ENCODE measurements around the gene C1QTNF2.

The C1QTNF2 gene

DNA sequence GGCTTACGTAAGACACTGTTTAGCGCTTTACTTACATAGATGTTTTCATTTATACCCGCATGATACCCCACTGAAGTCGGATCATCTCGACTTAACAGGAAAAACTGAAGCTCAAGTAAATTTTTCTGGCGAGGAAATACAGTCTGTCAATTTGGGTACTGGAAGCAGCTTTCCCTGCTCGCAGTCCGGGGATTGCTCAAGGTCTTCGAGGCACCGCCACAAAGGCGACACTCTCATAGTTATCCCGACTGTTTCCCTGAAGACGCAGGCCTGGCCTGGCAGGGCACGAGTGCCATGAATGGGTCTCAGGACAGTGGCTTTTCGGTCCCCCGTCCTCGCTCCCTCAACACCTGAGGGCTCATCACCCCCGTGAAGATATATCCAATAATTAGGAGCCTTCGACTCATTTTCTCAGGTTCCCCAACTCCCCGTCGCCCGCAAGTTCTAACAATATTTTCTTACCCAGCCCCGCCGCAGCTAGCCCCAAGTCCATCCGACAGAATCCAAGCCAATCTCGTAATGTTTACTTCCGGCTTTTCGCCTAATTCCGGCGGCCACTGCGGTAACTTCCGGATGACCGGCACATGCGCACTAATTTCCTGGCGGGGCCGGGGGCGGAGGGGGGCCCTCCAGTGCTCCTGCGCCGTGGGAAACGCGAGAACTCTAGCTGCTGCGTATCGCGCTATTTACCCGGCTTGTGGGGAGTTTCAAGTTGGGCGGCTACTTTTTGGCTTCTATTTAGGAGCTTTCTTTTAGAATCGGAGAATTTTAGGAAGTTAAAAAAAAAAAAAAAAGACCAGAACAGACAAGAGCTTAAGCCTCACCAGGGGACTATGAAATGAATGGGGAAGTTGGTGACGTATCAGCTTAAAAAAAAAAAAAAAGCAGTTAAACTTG, 48.4 kb upstream of the C1QTNF2 start, which contains the start of gene SLU7:
Gene SLU7, minus strand, starts transcription at position 521 of the 897 bp plus-strand sequence. CDS start 3,787 bp downstream, outside the sequence.
- peak within 1 kb of the TSS; percentile 84 for H3K27ac ChIP-seq (replicated peaks)
- no peaks in the 10 kb centered on the region for H3K27me3 ChIP-seq (ENCODE audit: insufficient read depth, poor library complexity, severe bottlenecking)
- H3K4me3 ChIP-seq (replicated peaks; ENCODE audit: insufficient read depth, low read length), result peak within 1 kb of the TSS; percentile 95
- DNase-seq (ENCODE audit: low read depth in 1 of 2, low spot score in 1 of 2), result peak; percentile 78 to 94
- TF ChIP-seq GABPA (IDR thresholded peaks at IDR 0.05; ENCODE audit: low read depth) (peak; percentile 75), SPI1 (IDR thresholded peaks at IDR 0.05; ENCODE audit: borderline replicate concordance, low read depth) (no peak), POLR2AphosphoS5 (IDR thresholded peaks at IDR 0.05; ENCODE audit: low read depth) (peak; percentile 85; the same call in 1 of the 2 replicates), REST (IDR thresholded peaks at IDR 0.05; ENCODE audit: insufficient replicate concordance, low read depth) (peak; percentile 65)
- TF ChIP-seq, protein P1, sequence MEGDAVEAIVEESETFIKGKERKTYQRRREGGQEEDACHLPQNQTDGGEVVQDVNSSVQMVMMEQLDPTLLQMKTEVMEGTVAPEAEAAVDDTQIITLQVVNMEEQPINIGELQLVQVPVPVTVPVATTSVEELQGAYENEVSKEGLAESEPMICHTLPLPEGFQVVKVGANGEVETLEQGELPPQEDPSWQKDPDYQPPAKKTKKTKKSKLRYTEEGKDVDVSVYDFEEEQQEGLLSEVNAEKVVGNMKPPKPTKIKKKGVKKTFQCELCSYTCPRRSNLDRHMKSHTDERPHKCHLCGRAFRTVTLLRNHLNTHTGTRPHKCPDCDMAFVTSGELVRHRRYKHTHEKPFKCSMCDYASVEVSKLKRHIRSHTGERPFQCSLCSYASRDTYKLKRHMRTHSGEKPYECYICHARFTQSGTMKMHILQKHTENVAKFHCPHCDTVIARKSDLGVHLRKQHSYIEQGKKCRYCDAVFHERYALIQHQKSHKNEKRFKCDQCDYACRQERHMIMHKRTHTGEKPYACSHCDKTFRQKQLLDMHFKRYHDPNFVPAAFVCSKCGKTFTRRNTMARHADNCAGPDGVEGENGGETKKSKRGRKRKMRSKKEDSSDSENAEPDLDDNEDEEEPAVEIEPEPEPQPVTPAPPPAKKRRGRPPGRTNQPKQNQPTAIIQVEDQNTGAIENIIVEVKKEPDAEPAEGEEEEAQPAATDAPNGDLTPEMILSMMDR (IDR thresholded peaks at IDR 0.05; ENCODE audit: insufficient read depth, low read length), result no peak

GRCh38 chr5:160399402-160400353, 29.3 kb upstream of the C1QTNF2 start, which contains the start of gene FAM200C:
Gene FAM200C (minus strand): TSS chr5:160400054. CDS start chr5:160395490, 4,564 bp downstream.
- no peaks in the 10 kb centered on the region for H3K27me3 ChIP-seq (ENCODE audit: insufficient read depth, poor library complexity, severe bottlenecking)
- DNase-seq (ENCODE audit: low read depth in 1 of 2, low spot score in 1 of 2), result peak; percentile 78 to 88
- peak; percentile 85 for TF ChIP-seq POLR2AphosphoS5 (IDR thresholded peaks at IDR 0.05; ENCODE audit: low read depth)
- no peak for TF ChIP-seq SPI1 (IDR thresholded peaks at IDR 0.05; ENCODE audit: borderline replicate concordance, low read depth)
- peak within 1 kb of the TSS; percentile 74 for H3K27ac ChIP-seq (replicated peaks)
- peak within 1 kb of the TSS; percentile 72 for H3K4me3 ChIP-seq (replicated peaks; ENCODE audit: insufficient read depth, low read length)

- TF ChIP-seq REST (IDR thresholded peaks at IDR 0.05; ENCODE audit: insufficient replicate concordance, low read depth), result no peak
- no peak for TF ChIP-seq SPI1 (IDR thresholded peaks at IDR 0.05; ENCODE audit: borderline replicate concordance, low read depth)
- TF ChIP-seq, protein P1 (IDR thresholded peaks at IDR 0.05; ENCODE audit: insufficient read depth, low read length), result no peak
- no peak for TF ChIP-seq POLR2AphosphoS5 (IDR thresholded peaks at IDR 0.05; ENCODE audit: low read depth)
- TF ChIP-seq GABPA (IDR thresholded peaks at IDR 0.05; ENCODE audit: low read depth), result no peak
- no peak overlapping the region for H3K27ac ChIP-seq (replicated peaks)
- no peaks in the 10 kb centered on the region for H3K27me3 ChIP-seq (ENCODE audit: insufficient read depth, poor library complexity, severe bottlenecking)
- DNase-seq (ENCODE audit: low read depth in 1 of 2, low spot score in 1 of 2), result no peak
- H3K4me3 ChIP-seq (replicated peaks; ENCODE audit: insufficient read depth, low read length), result peak overlapping the region; percentile 72; the same call in 1 of the 2 replicates
Measured at GRCh38 chr5:160398806-160399205, 28.4 kb upstream of the C1QTNF2 start.
